Neural progenitor cell (in vitro differentiated cells): ENCODE data around the gene CENPB. TPM values are rescaled to one million over a fixed set of nuclear protein-coding genes. Genes with fewer than 3 reads are reported as not detected.
A peak's percentile ranks its signal among the peaks of the same experiment; 100 is the strongest.

Experiments used
- DNase-seq: peaks from one replicate; pipeline ENCODE4 v3.0.0-alpha.2; 2016; ENCODE audit warnings: low spot score
- H2AFZ ChIP-seq: fragments of 200-600 bp; sonication (generic); replicated peaks from 2 replicates; pipeline ENCODE4 v1.6.1; 2016; ENCODE audit warnings: antibody characterized with exemption
- H3F3A ChIP-seq: fragments of 200-600 bp; sonication (generic); 2 replicates; pipeline ENCODE4 v1.6.1; 2016; ENCODE audit warnings: antibody characterized with exemption, low read depth
- H3K27ac ChIP-seq: fragments of 200-600 bp; sonication (generic); 2 replicates; pipeline ENCODE4 v1.5.1; 2016; ENCODE audit warnings: mild to moderate bottlenecking
- H3K27me3 ChIP-seq: fragments of 200-600 bp; sonication (generic); 2 replicates; pipeline ENCODE4 v1.6.1; 2016; ENCODE audit warnings: mild to moderate bottlenecking, moderate library complexity
- H3K36me3 ChIP-seq: fragments of 200-600 bp; sonication (generic); 2 replicates; pipeline ENCODE4 v1.5.1; 2016
- H3K4me1 ChIP-seq: fragments of 200-600 bp; sonication (generic); 2 replicates; pipeline ENCODE4 v1.6.1; 2016; ENCODE audit warnings: mixed run types
- H3K4me2 ChIP-seq: fragments of 200-600 bp; sonication (generic); 2 replicates; pipeline ENCODE4 v1.6.1; 2016
- H3K4me3 ChIP-seq: fragments of 200-600 bp; sonication (generic); 2 replicates; pipeline ENCODE4 v1.5.1; 2016
- H3K79me2 ChIP-seq: fragments of 200-600 bp; sonication (generic); 2 replicates; pipeline ENCODE4 v1.6.1; 2016; ENCODE audit warnings: low read depth
- H3K9ac ChIP-seq: fragments of 200-600 bp; sonication (generic); 2 replicates; pipeline ENCODE4 v1.6.1; 2016
- H3K9me3 ChIP-seq: fragments of 200-600 bp; sonication (generic); 2 replicates; pipeline ENCODE4 v1.5.1; 2016; ENCODE audit warnings: low read depth
- H4K20me1 ChIP-seq: fragments of 200-600 bp; sonication (generic); 2 replicates; pipeline ENCODE4 v1.6.1; 2016; ENCODE audit warnings: low read depth
- H3K27ac Mint-ChIP-seq: 3 replicates; pipeline ENCODE4 v1.8.0; 2021; ENCODE audit warnings: mixed read lengths
- H3K27me3 Mint-ChIP-seq: 2 replicates; pipeline ENCODE4 v1.8.0; 2022; ENCODE audit warnings: low read depth, mild to moderate bottlenecking, inconsistent platforms, moderate library complexity, mixed read lengths; ENCODE audit not compliant: insufficient read depth
- H3K36me3 Mint-ChIP-seq: 3 replicates; pipeline ENCODE4 v1.8.0; 2021; ENCODE audit warnings: mixed read lengths
- H3K4me1 Mint-ChIP-seq: 3 replicates; pipeline ENCODE4 v1.8.0; 2021; ENCODE audit warnings: mixed read lengths
- H3K4me3 Mint-ChIP-seq: 3 replicates; pipeline ENCODE4 v1.8.0; 2021; ENCODE audit warnings: mild to moderate bottlenecking, moderate library complexity, mixed read lengths
- H3K9me3 Mint-ChIP-seq: 3 replicates; pipeline ENCODE4 v1.8.0; 2020; ENCODE audit warnings: mixed read lengths
- CTCF ChIP-seq: fragments of 200-600 bp; sonication (generic); IDR thresholded peaks from 2 replicates; pipeline ENCODE4 v1.5.1; 2017; ENCODE audit warnings: antibody characterized with exemption, mild to moderate bottlenecking
- EZH2 ChIP-seq: fragments of 200-600 bp; sonication (generic); IDR thresholded peaks from 2 replicates; pipeline ENCODE4 v1.6.1; 2017; ENCODE audit warnings: antibody characterized with exemption, mild to moderate bottlenecking, moderate library complexity
- EZH2phosphoT487 ChIP-seq: fragments of 200-600 bp; sonication (generic); IDR thresholded peaks from 2 replicates; pipeline ENCODE4 v1.6.1; 2017; ENCODE audit warnings: antibody characterized with exemption
- total RNA-seq: library from RNA; depleted of rRNA; stranded (reverse); fragments of >200 nt; gene quantifications from 2 replicates; pipeline ENCODE4 v1.2.3, GENCODE V29; 2015; ENCODE audit warnings: low replicate concordance

CENPB gene
- total RNA-seq, 1 donor from 2014 or later = 5.0 TPM

GRCh38 chr20:3767427-3768341 lies 18.9 kb downstream of the CENPB start, which contains the start of gene ADISSP:
Gene ADISSP (minus strand): TSS chr20:3767753. CDS start chr20:3760100, 7,653 bp downstream.
- TF ChIP-seq CTCF (peak; percentile 15), EZH2 (no peak)
- Histone ChIP-seq H3K27me3 (peaks cover 21% of the 10 kb centered on the region), H3K4me3 (peak within 1 kb of the TSS; percentile 68), H3K9me3 (no peaks in the 10 kb centered on the region), H4K20me1 (peaks cover 6% of the 10 kb centered on the region), H3K4me1 (peaks cover 15% of the 10 kb centered on the region), H3K79me2 (peaks cover 5% of the 10 kb centered on the region), H3K9ac (peak within 1 kb of the TSS; percentile 46), H3K27ac (no peak within 1 kb of the TSS), H2AFZ (peak within 1 kb of the TSS; percentile 88), H3K36me3 (no peaks in the 10 kb centered on the region), H3K4me2 (peak within 1 kb of the TSS; percentile 98), H3F3A (peaks cover 16% of the 10 kb centered on the region)
- peak within 1 kb of the TSS; percentile 98 for H3K27ac Mint-ChIP-seq
- no peaks in the 10 kb centered on the region for H3K9me3 Mint-ChIP-seq
- H3K36me3 Mint-ChIP-seq = peaks cover 2% of the 10 kb centered on the region
- H3K4me3 Mint-ChIP-seq = peak within 1 kb of the TSS; percentile 91
- DNase-seq = peak; percentile 99
- H3K4me1 Mint-ChIP-seq = peaks cover 31% of the 10 kb centered on the region
- peaks cover 17% of the 10 kb centered on the region for H3K27me3 Mint-ChIP-seq

- Histone ChIP-seq H3K36me3 (no peaks in the 10 kb centered on the region), H3F3A (peaks cover 16% of the 10 kb centered on the region), H3K27ac (no peak overlapping the region), H4K20me1 (peaks cover 6% of the 10 kb centered on the region), H2AFZ (peak overlapping the region; percentile 81), H3K4me2 (peak overlapping the region; percentile 98), H3K9me3 (no peaks in the 10 kb centered on the region), H3K4me3 (peak overlapping the region; percentile 68), H3K9ac (peak overlapping the region; percentile 43), H3K4me1 (peaks cover 15% of the 10 kb centered on the region), H3K27me3 (peaks cover 21% of the 10 kb centered on the region), H3K79me2 (peaks cover 5% of the 10 kb centered on the region)
- Mint-ChIP-seq H3K4me1 (peaks cover 31% of the 10 kb centered on the region), H3K27ac (no peak overlapping the region), H3K9me3 (no peaks in the 10 kb centered on the region), H3K36me3 (peaks cover 2% of the 10 kb centered on the region), H3K27me3 (peaks cover 13% of the 10 kb centered on the region), H3K4me3 (peak overlapping the region; percentile 91)
- TF ChIP-seq EZH2 (no peak), CTCF (no peak), EZH2phosphoT487 (no peak)
- DNase-seq = peak; percentile 59
These were observed 19.5 kb downstream of the CENPB start for GRCh38 chr20:3767110-3767426.

DNA sequence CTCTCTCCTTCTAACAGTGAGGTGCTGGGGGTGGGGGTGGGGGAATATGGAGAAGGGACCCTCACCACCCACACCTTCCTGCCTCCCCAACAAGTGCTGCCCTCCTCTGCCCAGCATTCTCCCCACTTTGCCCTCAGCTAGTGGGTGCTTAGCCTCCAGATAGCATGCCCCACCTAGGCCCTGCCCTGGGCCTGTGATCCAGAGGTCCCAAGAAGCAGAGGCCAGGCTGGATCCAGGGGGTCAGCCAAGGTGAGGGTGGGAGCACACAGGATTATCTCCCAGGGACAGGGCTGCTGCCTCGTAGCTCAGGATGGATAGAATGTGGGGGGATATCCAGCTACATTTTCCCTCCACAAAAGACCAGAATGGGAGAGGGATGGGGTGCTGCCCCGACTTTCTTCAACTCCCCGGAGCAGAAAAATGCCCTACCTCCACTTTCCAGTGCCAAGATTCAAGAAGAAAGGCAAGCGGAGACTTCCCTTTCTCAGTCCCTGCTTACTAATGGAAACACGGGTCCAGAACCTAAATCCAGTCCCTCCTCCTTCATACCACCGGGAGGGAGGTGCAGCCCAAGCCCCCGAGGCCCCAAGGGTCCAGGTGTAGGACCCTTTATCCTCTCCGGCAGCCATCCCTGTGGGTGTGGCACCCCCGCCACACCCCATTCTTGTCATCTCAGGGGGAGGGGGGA lies 20.0 kb downstream of the CENPB start:
- Histone ChIP-seq H3K9me3 (no peaks in the 10 kb centered on the region), H3K36me3 (no peaks in the 10 kb centered on the region), H3K9ac (peak overlapping the region; percentile 43), H3K27ac (no peak overlapping the region), H3F3A (peaks cover 21% of the 10 kb centered on the region), H2AFZ (no peak overlapping the region), H3K4me1 (peaks cover 18% of the 10 kb centered on the region), H3K79me2 (peaks cover 5% of the 10 kb centered on the region), H3K4me3 (peak overlapping the region; percentile 68), H3K4me2 (peak overlapping the region; percentile 98), H4K20me1 (peaks cover 6% of the 10 kb centered on the region), H3K27me3 (peaks cover 18% of the 10 kb centered on the region)
- Mint-ChIP-seq H3K27ac (no peak overlapping the region), H3K9me3 (no peaks in the 10 kb centered on the region), H3K4me1 (peaks cover 31% of the 10 kb centered on the region), H3K4me3 (peak overlapping the region; percentile 91), H3K27me3 (peaks cover 13% of the 10 kb centered on the region), H3K36me3 (peaks cover 4% of the 10 kb centered on the region)
- TF ChIP-seq EZH2 = no peak
- DNase-seq = peak; percentile 14
